ENCODE data around the gene HHIPL1. TPM values are rescaled to one million over a fixed set of nuclear protein-coding genes. Genes with fewer than 3 reads are reported as not detected.
A peak's percentile ranks its signal among the peaks of the same experiment; 100 is the strongest.

HHIPL1 gene
- total RNA-seq, 2 experiments from 2014 or later, result 0.07 TPM; not detected in 1

DNA sequence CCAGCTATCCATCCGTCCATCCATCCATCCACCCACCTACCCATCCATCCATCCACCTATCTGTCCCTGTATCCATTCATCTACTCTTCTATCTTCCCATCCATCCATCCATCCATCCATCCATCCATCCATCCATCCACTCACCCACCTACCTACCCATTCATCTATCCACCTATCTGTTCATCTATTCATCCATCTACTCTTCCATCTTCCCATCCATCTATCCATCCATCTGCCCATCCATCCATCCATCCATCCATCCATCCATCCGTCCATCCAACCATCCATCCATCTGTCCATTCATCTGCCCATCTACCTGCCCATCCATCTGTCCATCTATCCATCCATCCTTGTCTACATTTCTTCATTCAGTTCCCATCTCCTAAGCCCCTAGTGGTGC lies 17.8 kb upstream of the HHIPL1 start:
- no peak overlapping the region for H3K4me3 Mint-ChIP-seq
- H3K4me1 Mint-ChIP-seq, result peaks cover 2% of the 10 kb centered on the region
- no peaks in the 10 kb centered on the region for H3K9me3 Mint-ChIP-seq (ENCODE audit: low read depth)
- H3K27ac Mint-ChIP-seq, result no peak overlapping the region
- ChIA-PET CTCF (interaction anchor here (0.7 to 0.9 kb wide), 2 partner anchors 109 to 213 kb away, joined by 3 read pairs; no protein-coding TSS in a partner anchor), POLR2A (no interaction called here)
- intact Hi-C loops (cut with DNase I, micrococcal nuclease), result no loop called here
- H3K36me3 Mint-ChIP-seq (ENCODE audit: low read depth), result no peaks in the 10 kb centered on the region
- no peak for ATAC-seq
- DNase-seq, result no peak
- peaks cover 16% of the 10 kb centered on the region for H3K27me3 Mint-ChIP-seq

DNA sequence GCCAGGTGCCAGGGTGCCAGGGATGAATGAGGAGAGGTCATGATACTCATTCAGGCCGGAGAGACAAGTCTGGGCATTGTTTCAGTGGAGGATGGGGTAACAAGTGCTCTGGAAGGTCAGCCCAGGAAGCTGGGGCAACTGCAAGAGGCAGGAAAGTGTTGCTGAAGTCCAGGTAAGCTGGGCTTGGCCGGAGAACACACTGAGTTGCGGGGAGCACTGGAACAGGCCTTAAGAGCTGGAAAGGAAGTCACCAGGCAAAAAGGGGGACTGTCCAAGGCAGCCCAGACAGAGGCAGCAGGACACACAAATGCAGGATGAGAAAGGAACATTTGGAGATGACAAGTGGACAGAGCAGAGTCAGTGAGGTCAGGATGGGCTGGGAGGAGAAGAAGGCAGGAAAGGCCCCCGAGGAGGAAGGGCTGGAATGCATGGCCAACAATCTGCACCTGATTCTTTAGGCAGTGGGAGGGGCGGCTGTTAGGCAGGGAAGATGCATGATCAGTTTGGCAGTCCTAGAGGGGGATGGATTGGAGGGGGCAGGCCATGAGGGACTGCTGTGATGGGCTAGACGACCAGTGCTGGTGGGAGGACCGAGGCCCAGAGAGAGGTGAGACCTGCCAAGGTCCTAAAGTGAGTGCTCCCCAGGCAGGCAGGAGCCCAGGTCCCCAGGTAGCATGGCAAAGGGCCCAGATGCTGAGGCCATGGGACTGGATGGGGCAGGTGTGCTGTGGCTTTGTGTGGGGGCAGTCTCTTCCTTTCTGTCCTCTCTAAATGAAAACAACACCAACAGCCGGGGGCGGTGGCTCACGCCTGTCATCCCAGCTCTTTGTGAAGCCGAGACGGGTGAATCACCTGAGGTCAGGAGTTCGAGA lies 17.2 kb upstream of the HHIPL1 start:
- Mint-ChIP-seq H3K27ac (no peak overlapping the region), H3K4me3 (no peak overlapping the region), H3K36me3 (ENCODE audit: low read depth) (no peaks in the 10 kb centered on the region), H3K9me3 (ENCODE audit: low read depth) (no peaks in the 10 kb centered on the region), H3K27me3 (peaks cover 14% of the 10 kb centered on the region), H3K4me1 (peaks cover 2% of the 10 kb centered on the region)
- ATAC-seq (no peak), DNase-seq (peak; percentile 46)
- intact Hi-C loops (cut with DNase I, micrococcal nuclease), result loop anchor here in 1 of 2 experiments (1.0 kb wide), 1 partner anchor 109 kb away; no protein-coding TSS in a partner anchor
- ChIA-PET POLR2A (no interaction called here), CTCF (interaction anchor here (0.5 to 2.0 kb wide), 10 partner anchors 16 to 137 kb away, joined by 3 to 6 read pairs (median 3); no protein-coding TSS in a partner anchor)

DNA sequence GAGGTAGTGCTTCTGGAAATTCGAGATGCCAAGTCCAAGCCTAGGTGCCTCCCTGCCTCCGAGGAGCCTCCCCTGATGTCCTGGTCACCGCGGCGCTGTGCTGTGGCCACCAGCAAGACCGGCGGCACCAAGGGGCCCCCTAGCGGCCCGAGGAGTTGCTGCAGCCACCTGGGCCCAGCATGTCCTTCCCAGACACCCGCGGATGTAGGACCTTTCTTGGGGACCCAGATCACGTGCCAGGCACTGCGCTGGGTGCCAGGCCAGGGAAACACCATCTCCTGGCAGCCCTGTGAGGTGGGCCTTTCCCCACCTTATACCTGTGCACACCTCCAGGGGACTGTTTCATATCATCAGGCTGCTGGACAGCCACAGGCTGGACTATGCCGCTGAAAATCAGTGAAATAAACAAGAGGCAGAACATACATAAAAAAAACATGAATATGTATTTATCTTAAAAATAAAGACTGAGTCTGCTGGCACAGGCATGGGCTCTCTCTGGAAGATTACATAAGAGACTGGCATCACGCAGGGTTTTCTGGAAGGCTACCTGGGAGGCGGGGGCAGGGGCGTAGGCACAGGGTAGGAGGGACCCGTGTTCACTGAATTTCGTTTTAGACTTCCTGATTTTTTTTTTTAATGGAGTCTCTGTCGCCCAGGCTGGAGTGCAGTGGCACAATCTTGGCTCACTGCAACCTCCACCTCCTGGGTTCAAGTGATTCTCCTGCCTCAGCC lies 15.9 kb upstream of the HHIPL1 start:
- POLR2A ChIA-PET, result no interaction called here
- H3K27ac Mint-ChIP-seq, result no peak overlapping the region
- ATAC-seq (peak; percentile 88), DNase-seq (peak; percentile 83)
- H3K36me3 Mint-ChIP-seq (ENCODE audit: low read depth), result no peaks in the 10 kb centered on the region
- H3K4me3 Mint-ChIP-seq, result no peak overlapping the region
- peaks cover 12% of the 10 kb centered on the region for H3K27me3 Mint-ChIP-seq
- peaks cover 2% of the 10 kb centered on the region for H3K4me1 Mint-ChIP-seq
- CTCF ChIA-PET, result interaction anchor here (0.7 to 2.0 kb wide), 5 partner anchors 30 to 138 kb away, joined by 3 to 6 read pairs (median 4); no protein-coding TSS in a partner anchor
- intact Hi-C loops (cut with DNase I, micrococcal nuclease), result loop anchor here (1.0 kb wide), 1 partner anchor 111 kb away; no protein-coding TSS in a partner anchor
- no peaks in the 10 kb centered on the region for H3K9me3 Mint-ChIP-seq (ENCODE audit: low read depth)

DNA sequence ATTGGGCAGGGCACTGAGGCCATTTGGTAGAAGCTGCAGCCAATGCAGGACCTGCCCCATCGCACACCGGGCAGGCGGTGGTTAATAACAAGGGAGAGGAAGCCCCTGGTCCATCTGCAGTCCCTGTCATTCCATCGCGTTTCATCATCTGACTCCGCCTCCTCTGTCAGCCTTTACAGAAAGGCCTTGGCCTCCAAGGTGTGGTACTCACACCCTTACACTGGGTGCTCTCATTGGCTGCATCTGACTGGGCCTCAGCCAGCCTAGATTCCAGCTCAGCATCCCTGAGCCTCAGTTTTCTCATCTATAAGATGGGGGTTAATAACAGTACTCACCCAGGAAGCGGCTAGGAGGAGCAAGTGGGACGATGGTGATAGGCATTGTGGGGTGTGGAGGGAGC lies 14.7 kb upstream of the HHIPL1 start:
- intact Hi-C loops (cut with DNase I, micrococcal nuclease), result no loop called here
- POLR2A ChIA-PET, result no interaction called here
- Mint-ChIP-seq H3K36me3 (ENCODE audit: low read depth) (no peaks in the 10 kb centered on the region), H3K9me3 (ENCODE audit: low read depth) (no peaks in the 10 kb centered on the region), H3K27me3 (peaks cover 7% of the 10 kb centered on the region), H3K27ac (no peak overlapping the region), H3K4me3 (no peak overlapping the region), H3K4me1 (peaks cover 2% of the 10 kb centered on the region)
- ATAC-seq (no peak), DNase-seq (no peak)
- CTCF ChIA-PET, result interaction anchor here (0.7 to 1.3 kb wide), 2 partner anchors 112 to 811 kb away, joined by 3 to 6 read pairs; no protein-coding TSS in a partner anchor

DNA sequence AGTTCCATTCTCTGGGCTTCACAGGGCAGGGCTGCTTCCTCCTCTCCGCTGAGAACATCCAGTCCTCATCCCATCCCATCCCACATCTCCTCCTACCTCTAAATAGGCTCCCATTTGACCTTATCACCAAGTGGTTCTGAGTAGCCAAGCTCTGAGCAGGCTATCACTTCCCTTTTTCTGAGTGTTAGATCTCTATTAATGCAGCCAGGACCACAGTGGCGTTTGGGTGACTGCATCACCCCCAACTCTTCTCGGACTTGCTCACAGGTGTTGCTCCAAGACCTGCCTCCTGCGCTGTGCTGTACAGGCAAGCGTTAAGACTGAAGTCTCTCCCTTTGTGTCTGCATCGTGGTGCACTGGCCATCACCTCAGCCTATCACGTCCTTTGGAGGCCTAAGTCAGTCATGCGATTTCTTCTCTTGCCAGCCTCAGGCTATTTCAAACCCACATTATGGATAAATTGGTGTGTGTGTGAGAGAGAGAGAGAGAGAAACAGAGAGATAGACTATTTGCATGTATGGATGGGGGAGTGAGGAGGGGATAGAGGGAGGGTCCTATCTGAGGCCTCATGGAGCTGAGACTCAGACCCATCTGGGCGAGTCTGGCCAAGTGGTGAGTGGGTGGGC lies 12.4 kb upstream of the HHIPL1 start:
- DNase-seq, result no peak
- no peaks in the 10 kb centered on the region for H3K36me3 Mint-ChIP-seq (ENCODE audit: low read depth)
- no peak overlapping the region for H3K27ac Mint-ChIP-seq
- ChIA-PET CTCF (interaction anchor here (0.5 to 1.1 kb wide), 2 partner anchors 24 to 116 kb away, joined by 3 to 4 read pairs; no protein-coding TSS in a partner anchor), POLR2A (no interaction called here)
- H3K4me1 Mint-ChIP-seq, result peaks cover 2% of the 10 kb centered on the region
- no peak overlapping the region for H3K4me3 Mint-ChIP-seq
- ATAC-seq, result no peak
- intact Hi-C loops (cut with DNase I, micrococcal nuclease), result no loop called here
- H3K9me3 Mint-ChIP-seq (ENCODE audit: low read depth), result no peaks in the 10 kb centered on the region
- H3K27me3 Mint-ChIP-seq, result peaks cover 4% of the 10 kb centered on the region

DNA sequence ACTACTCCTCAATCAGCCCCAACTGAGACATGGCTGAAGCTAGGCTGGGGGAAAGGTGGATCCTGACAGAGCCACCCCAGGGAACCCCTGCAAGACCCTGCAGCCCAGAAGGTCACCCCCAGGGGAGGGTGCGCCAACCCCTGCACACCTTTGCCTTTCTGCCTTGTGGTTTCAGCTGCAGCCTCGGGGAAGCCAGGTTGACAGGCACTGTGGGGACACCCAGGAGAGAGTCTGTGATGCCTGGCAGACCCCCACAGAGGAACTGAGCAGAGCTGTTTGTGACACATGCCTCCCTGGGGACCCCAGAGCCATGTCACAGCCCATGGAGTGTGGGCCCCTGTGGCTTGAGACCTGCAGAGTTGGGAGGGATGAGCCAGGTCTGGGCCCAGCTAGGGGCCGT lies 11.8 kb upstream of the HHIPL1 start:
- H3K27me3 Mint-ChIP-seq, result peaks cover 4% of the 10 kb centered on the region
- intact Hi-C loops (cut with DNase I, micrococcal nuclease), result no loop called here
- H3K27ac Mint-ChIP-seq, result no peak overlapping the region
- H3K4me3 Mint-ChIP-seq, result no peak overlapping the region
- H3K4me1 Mint-ChIP-seq, result peaks cover 2% of the 10 kb centered on the region
- H3K36me3 Mint-ChIP-seq (ENCODE audit: low read depth), result no peaks in the 10 kb centered on the region
- no peak for ATAC-seq
- no peak for DNase-seq
- ChIA-PET CTCF (interaction anchor here (0.6 kb wide), 1 partner anchor 184 kb away, joined by 4 read pairs; no protein-coding TSS in a partner anchor), POLR2A (no interaction called here)
- H3K9me3 Mint-ChIP-seq (ENCODE audit: low read depth), result no peaks in the 10 kb centered on the region

DNA sequence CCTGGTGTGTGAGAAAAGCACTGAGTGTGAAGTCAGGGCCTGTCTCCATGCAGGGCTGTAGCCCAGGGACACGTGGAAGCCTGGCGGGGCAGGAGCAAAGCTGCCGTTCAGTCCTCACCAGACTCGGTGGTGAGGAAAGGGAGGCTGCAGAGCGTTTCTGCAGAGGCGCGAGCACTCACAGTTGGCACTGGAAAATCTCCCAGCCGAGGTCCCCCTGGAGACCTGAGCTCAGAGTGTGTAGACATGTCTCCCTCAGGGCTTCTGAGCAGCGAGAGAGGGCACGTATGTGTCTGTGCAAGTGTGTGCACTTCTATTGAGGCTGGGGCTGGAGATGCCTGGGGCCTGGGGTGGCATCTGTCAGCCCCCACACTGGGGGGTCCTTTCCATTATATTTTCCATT lies 11.0 kb upstream of the HHIPL1 start:
- POLR2A ChIA-PET, result no interaction called here
- Mint-ChIP-seq H3K36me3 (ENCODE audit: low read depth) (no peaks in the 10 kb centered on the region), H3K4me3 (no peak overlapping the region), H3K27me3 (peaks cover 3% of the 10 kb centered on the region), H3K27ac (no peak overlapping the region), H3K4me1 (peaks cover 2% of the 10 kb centered on the region), H3K9me3 (ENCODE audit: low read depth) (no peaks in the 10 kb centered on the region)
- intact Hi-C loops (cut with DNase I, micrococcal nuclease), result no loop called here
- DNase-seq (no peak), ATAC-seq (no peak)
- CTCF ChIA-PET, result interaction anchor here (0.7 kb wide), 1 partner anchor 201 kb away, joined by 3 read pairs; no protein-coding TSS in a partner anchor

DNA sequence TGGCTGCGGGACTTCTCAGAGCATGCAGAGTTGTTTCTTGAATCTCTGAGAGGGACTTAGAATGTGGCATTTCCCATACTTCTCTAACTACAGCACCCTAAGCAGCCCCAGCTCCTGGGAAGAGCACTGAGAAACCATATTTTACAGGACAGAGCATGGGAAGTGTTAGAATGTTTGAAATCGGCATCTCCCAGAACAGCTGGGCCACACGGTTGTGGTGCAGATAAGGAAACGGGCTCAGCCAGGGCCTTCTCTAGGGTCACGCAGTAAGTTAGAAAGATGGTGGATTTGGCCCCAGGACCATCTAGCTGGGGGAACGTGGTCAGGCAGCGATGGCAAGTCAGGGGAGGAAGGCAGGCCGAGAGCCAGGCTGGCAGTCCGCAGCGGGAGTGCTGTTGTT lies 10.5 kb upstream of the HHIPL1 start:
- no peak for DNase-seq
- Mint-ChIP-seq H3K27me3 (peaks cover 2% of the 10 kb centered on the region), H3K36me3 (ENCODE audit: low read depth) (no peaks in the 10 kb centered on the region), H3K4me3 (no peak overlapping the region), H3K4me1 (no peaks in the 10 kb centered on the region), H3K27ac (no peak overlapping the region), H3K9me3 (ENCODE audit: low read depth) (no peaks in the 10 kb centered on the region)
- CTCF ChIA-PET, result interaction anchor here (0.7 kb wide), 1 partner anchor 201 kb away, joined by 3 read pairs; no protein-coding TSS in a partner anchor
- ATAC-seq, result no peak
- intact Hi-C loops (cut with DNase I, micrococcal nuclease), result no loop called here
- POLR2A ChIA-PET, result no interaction called here

DNA sequence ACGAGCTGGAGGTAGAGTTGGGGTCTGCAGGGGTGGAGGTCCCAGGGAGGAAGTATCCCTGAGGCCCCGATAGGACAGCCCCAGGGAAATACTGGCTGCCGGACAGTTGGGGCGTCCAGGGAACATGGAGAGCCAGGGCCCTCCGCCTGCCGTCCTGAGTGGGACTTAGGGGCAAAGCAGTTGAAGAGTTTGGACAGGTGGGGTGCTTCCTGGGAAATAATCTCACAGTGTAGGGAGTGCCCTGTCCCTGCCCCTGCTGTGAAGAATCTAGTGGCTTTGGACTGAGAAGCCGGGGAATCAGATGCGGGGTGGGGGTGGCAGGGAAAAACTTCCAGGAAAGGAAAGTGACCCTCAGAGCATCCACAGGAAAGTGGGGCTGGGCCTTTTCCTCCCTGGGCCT lies 9.8 kb upstream of the HHIPL1 start:
- intact Hi-C loops (cut with DNase I, micrococcal nuclease), result no loop called here
- Mint-ChIP-seq H3K4me3 (no peak overlapping the region), H3K27me3 (peaks cover 2% of the 10 kb centered on the region), H3K9me3 (ENCODE audit: low read depth) (no peaks in the 10 kb centered on the region), H3K36me3 (ENCODE audit: low read depth) (no peaks in the 10 kb centered on the region), H3K27ac (no peak overlapping the region), H3K4me1 (no peaks in the 10 kb centered on the region)
- CTCF ChIA-PET, result no interaction called here
- DNase-seq (no peak), ATAC-seq (no peak)
- POLR2A ChIA-PET, result no interaction called here

DNA sequence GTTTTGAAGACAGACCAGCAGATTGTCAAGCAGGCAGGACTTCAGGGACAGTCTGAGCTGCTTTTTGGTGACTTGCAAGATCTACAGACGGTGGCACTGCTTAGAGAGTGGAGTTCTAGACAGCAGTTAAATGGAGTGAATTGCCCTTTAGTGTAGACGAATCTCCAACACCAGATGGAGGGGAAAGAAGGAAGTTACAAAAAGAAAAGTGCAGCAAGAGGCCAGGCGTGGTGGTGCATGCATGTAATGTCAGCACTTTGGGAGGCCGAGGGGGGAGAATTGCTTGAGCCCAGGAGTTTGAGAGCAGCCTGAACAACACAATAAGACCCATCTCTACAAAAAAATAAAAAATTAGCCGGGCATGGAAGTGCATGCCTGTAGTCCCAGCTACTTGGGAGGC lies 8.4 kb upstream of the HHIPL1 start:
- no peak overlapping the region for H3K4me3 Mint-ChIP-seq
- ChIA-PET POLR2A (no interaction called here), CTCF (no interaction called here)
- H3K9me3 Mint-ChIP-seq (ENCODE audit: low read depth), result no peaks in the 10 kb centered on the region
- no peak for DNase-seq
- intact Hi-C loops (cut with DNase I, micrococcal nuclease), result no loop called here
- no peak for ATAC-seq
- no peaks in the 10 kb centered on the region for H3K4me1 Mint-ChIP-seq
- H3K36me3 Mint-ChIP-seq (ENCODE audit: low read depth), result no peaks in the 10 kb centered on the region
- peaks cover 2% of the 10 kb centered on the region for H3K27me3 Mint-ChIP-seq
- no peak overlapping the region for H3K27ac Mint-ChIP-seq

DNA sequence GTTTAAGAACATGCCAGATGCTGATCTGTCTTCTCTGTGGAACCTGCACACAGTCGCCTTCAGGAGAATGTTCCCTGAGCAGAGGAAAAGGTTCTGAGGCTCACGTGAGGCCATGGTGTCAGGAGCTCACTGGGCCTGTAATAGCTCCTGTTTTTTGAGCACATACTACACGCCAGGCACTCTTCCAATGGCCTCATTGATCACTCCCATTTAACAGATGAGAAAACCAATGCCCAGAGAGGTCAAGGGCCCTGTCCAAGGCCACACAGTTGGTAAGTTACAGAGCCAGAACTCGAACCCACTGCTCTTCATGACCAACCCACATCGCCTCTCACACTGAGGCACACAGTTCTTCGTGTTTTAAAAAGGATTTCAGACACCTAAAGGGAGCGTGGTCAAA lies 7.3 kb upstream of the HHIPL1 start:
- ChIA-PET CTCF (no interaction called here), POLR2A (no interaction called here)
- H3K9me3 Mint-ChIP-seq (ENCODE audit: low read depth), result no peaks in the 10 kb centered on the region
- peaks cover under 1% of the 10 kb centered on the region for H3K27me3 Mint-ChIP-seq
- ATAC-seq (no peak), DNase-seq (no peak)
- no peak overlapping the region for H3K27ac Mint-ChIP-seq
- H3K4me1 Mint-ChIP-seq, result no peaks in the 10 kb centered on the region
- no peaks in the 10 kb centered on the region for H3K36me3 Mint-ChIP-seq (ENCODE audit: low read depth)
- intact Hi-C loops (cut with DNase I, micrococcal nuclease), result no loop called here
- H3K4me3 Mint-ChIP-seq, result no peak overlapping the region
